Mucosa of descending colon (tissue), 3 donors: Measurements from ENCODE around the gene PDGFRB. TPM values are rescaled to one million over a fixed set of nuclear protein-coding genes. Genes with fewer than 3 reads are reported as not detected.

Experiments used
- ATAC-seq: fragments of 200-7000 bp; cut with Tn5 transposase; one replicate; pipeline ENCODE4 v1.9.1; 2020; ENCODE audit warnings: mild to moderate bottlenecking, moderate library complexity
- DNase-seq, 3 donors: peaks; one replicate each; pipeline ENCODE4 v3.0.0-alpha.2; 2020
- H3K36me3 ChIP-seq: fragments of 200-600 bp; one replicate; pipeline ENCODE4 v1.8.0; 2021; ENCODE audit warnings: low read depth, mild to moderate bottlenecking
- H3K4me1 ChIP-seq: fragments of 200-600 bp; one replicate; pipeline ENCODE4 v1.8.0; 2021; ENCODE audit warnings: low read depth, mild to moderate bottlenecking
- H3K4me3 ChIP-seq: fragments of 200-600 bp; one replicate; pipeline ENCODE4 v1.8.0; 2021; ENCODE audit warnings: mild to moderate bottlenecking
- H3K9me3 ChIP-seq: fragments of 200-600 bp; one replicate; pipeline ENCODE4 v1.8.0; 2021; ENCODE audit warnings: mild to moderate bottlenecking
- CTCF ChIP-seq: fragments of 200-600 bp; IDR thresholded peaks from one replicate; pipeline ENCODE4 v1.8.0; 2022; ENCODE audit warnings: antibody characterized with exemption, mild to moderate bottlenecking
- intact Hi-C, 2 donors: fragments of 100-400 bp; cut with DNase I in 1 of 2; cut with micrococcal nuclease in 1 of 2; formaldehyde crosslinking; loops; one replicate each; pipeline versions ENCODE4 v1.11.0 to v1.11.1; 2022; cut with DNase I, micrococcal nuclease
- total RNA-seq, 3 donors: library from RNA; stranded (reverse); fragmentation: NEBNext Ultra II Directional in 2 of 3; extraction: Animal tissue kit (Norgen Biotek cat#: 25700) in 2 of 3; gene quantifications; one replicate each; pipeline versions ENCODE4 v1.2.1 to v1.2.4, GENCODE V29; 2021 to 2023
- donor health status: DM: no; HTN: no; CAD: no; lungs with moderate emphysema.
- donor health status: DM: no; HTN: no; CAD: no.
- donor health status: DM: no; HTN: yes; CAD: no.

PDGFRB gene
- total RNA-seq, 3 donors from 2014 or later, result 13.9 to 61.5 (median 27.1) TPM

- Histone ChIP-seq H3K9me3 (no peaks in the 10 kb centered on the region), H3K4me1 (peaks cover 13% of the 10 kb centered on the region), H3K36me3 (no peaks in the 10 kb centered on the region), H3K4me3 (no peak overlapping the region)
- intact Hi-C loops, result no loop called here
- DNase-seq, result no peak
- no peak for ATAC-seq
- no peak for TF ChIP-seq CTCF
Measured at GRCh38 chr5:150108711-150109514, 46.7 kb downstream of the PDGFRB start.

DNA sequence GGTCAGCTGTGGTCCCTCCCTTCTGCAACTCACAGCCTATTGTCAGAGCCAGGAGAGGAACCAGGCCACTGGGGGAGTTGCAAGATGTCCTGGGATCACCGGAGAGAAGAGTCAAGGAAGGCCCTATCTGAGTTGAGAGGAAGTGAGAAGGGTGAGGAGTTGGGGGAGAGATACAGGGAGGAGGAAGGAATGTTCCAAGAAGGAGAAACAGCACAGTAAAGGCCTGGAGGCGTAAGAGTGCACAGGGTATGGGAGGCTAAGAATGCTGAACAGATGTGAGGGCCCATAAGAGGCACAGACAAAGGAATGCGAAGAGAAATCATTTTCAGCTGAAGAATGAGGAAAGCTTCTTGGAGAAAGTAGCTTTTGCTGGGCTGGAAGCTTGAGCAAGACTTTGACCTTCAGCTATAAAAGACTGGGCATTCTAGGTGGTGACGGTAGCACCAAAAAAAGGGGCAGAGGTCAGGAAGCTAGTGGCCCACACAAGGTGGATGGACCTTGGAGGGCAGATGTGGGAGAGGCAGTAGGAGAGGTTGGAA lies 47.7 kb downstream of the PDGFRB start:
- DNase-seq, result no peak
- no peak for TF ChIP-seq CTCF
- H3K36me3 ChIP-seq, result no peaks in the 10 kb centered on the region
- no peaks in the 10 kb centered on the region for H3K9me3 ChIP-seq
- no peak overlapping the region for H3K4me3 ChIP-seq
- intact Hi-C loops, result no loop called here
- peaks cover 13% of the 10 kb centered on the region for H3K4me1 ChIP-seq
- peak; percentile 70 for ATAC-seq

- no peak for TF ChIP-seq CTCF
- no peaks in the 10 kb centered on the region for H3K9me3 ChIP-seq
- H3K36me3 ChIP-seq, result no peaks in the 10 kb centered on the region
- H3K4me3 ChIP-seq, result no peak overlapping the region
- intact Hi-C loops, result no loop called here
- peaks cover 13% of the 10 kb centered on the region for H3K4me1 ChIP-seq
- ATAC-seq (peak; percentile 87), DNase-seq (peak in 1 of 3 donors; percentile 58)
Measured at GRCh38 chr5:150106674-150107426, 48.8 kb downstream of the PDGFRB start.

DNA sequence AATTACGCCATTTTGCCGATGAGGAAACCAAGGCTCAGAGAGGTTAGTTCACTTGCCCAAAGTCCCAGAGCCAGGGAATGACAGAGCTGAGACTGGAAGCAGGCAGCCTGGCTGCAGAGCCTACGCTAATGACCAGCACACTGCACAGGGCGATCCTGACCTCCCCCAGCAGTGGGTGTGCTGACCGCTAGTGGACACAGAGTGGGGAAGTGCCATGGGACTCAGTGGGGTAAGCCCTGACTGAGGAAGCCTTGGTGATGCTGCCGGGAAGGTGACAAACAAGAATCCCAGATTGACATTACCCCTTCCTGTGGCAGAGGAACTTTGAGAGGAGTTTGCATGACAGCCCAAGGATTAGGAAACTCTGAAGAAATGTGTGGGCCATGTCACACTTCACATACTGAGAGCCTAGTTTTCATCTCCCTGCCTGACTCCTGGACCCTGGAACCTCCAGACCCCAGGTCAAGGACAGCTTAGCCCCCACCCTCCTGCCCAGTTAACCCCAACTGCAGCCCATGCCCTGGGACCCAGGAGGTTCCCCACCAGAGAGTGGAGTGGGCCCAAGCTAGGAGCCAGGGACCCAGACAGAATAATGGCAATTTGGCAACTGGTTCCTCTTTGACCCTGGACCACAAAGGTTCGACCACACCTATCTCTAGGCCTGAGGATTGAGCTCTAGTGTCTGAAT lies 49.6 kb downstream of the PDGFRB start:
- H3K9me3 ChIP-seq, result no peaks in the 10 kb centered on the region
- ATAC-seq, result no peak
- no peak for DNase-seq
- no peak for TF ChIP-seq CTCF
- no peak overlapping the region for H3K4me3 ChIP-seq
- H3K36me3 ChIP-seq, result no peaks in the 10 kb centered on the region
- peaks cover 13% of the 10 kb centered on the region for H3K4me1 ChIP-seq
- intact Hi-C loops, result no loop called here

DNA sequence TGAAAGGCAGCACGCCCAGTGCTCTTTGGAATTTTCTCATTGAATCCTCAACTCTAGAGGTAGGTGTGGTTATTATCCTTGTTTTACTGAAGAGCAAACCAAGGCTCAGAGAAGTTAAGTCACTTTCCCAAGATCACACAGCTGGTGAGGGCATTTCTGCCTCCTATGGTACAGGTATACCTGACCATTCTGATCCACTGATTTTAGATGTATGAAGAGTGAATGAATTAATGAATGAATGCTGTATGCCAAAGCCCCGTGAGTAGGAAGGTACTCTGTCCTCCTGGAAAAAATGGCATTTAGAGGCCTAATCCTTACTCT lies 51.1 kb downstream of the PDGFRB start:
- H3K36me3 ChIP-seq, result no peaks in the 10 kb centered on the region
- no peak for DNase-seq
- peaks cover 13% of the 10 kb centered on the region for H3K4me1 ChIP-seq
- TF ChIP-seq CTCF, result no peak
- no peak overlapping the region for H3K4me3 ChIP-seq
- ATAC-seq, result no peak
- intact Hi-C loops, result no loop called here
- H3K9me3 ChIP-seq, result no peaks in the 10 kb centered on the region
